Activated CD4-positive, alpha-beta memory T cell treated with anti-CD3 and anti-CD28 coated beads, Interleukin-2, amount 10 ng/mL, durations not matched to agents 7 days and 5 days (primary cell): Measurements from ENCODE around the gene SEH1L. TPM values are rescaled to one million over a fixed set of nuclear protein-coding genes. Genes with fewer than 3 reads are reported as not detected.

Source experiments
- CTCF ChIA-PET: fragments of 350-600 bp; sonication (Branson Sonifier 250); formaldehyde crosslinking; loops from one replicate; lab custom pipeline; 2021; ENCODE audit warnings: antibody characterized with exemption, inconsistent platforms; lab: Charles Lee
- POLR2A ChIA-PET: fragments of 350-600 bp; sonication (Branson Sonifier 250); formaldehyde crosslinking; loops from one replicate; lab custom pipeline; 2021; ENCODE audit warnings: antibody characterized with exemption; lab: Charles Lee
- DNase-seq: peaks from one replicate; pipeline ENCODE4 v3.0.0-alpha.2; 2020
- H3K27ac Mint-ChIP-seq: one replicate; pipeline ENCODE4 v1.8.0; 2021; ENCODE audit warnings: mild to moderate bottlenecking, mixed read lengths
- H3K27me3 Mint-ChIP-seq: one replicate; pipeline ENCODE4 v1.8.0; 2021; ENCODE audit warnings: mixed read lengths
- H3K36me3 Mint-ChIP-seq: one replicate; pipeline ENCODE4 v1.8.0; 2021; ENCODE audit warnings: low read depth, mixed read lengths
- H3K4me1 Mint-ChIP-seq: one replicate; pipeline ENCODE4 v1.8.0; 2021; ENCODE audit warnings: mixed read lengths
- H3K4me3 Mint-ChIP-seq: one replicate; pipeline ENCODE4 v1.8.0; 2021; ENCODE audit warnings: mild to moderate bottlenecking, mixed read lengths
- H3K9me3 Mint-ChIP-seq: one replicate; pipeline ENCODE4 v1.8.0; 2021; ENCODE audit warnings: mixed read lengths
- total RNA-seq, 2 experiments: library from RNA; stranded (reverse); gene quantifications; one replicate each; pipeline ENCODE4 v1.2.3, GENCODE V29; 2021

Gene SEH1L
- total RNA-seq, 2 experiments from 2014 or later = 36.3 to 41.6 TPM

DNA sequence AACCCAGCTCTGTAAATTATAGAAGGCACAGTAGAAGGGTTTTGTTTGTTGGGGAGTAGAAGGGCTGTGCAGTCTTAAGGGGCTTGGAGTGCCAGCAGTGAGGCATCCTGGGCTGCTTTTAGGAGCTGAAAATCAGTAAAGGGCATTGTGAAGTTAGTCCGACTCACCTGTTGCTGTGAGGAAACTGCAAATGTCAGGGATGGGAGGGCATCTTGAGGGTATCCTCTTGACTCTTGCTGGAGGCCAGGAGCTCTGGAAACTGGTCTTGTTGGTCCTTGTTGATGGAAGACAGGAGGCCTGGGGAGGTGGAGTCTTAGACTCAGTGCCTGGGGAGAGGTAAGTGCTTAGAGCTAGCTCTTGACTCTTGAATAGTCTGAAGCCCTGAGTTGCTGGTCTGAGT lies 57.5 kb downstream of the SEH1L start:
- H3K27ac Mint-ChIP-seq = no peak overlapping the region
- H3K4me1 Mint-ChIP-seq = peaks cover 16% of the 10 kb centered on the region
- H3K4me3 Mint-ChIP-seq = no peak overlapping the region
- ChIA-PET POLR2A (interaction anchor here (0.9 to 2.6 kb wide), 2 partner anchors 14 to 16 kb away, joined by 3 to 14 read pairs; partner anchors contain the start of gene CEP192), CTCF (interaction anchor here (1.4 kb wide), 1 partner anchor 278 kb away, joined by 3 read pairs; no protein-coding TSS in a partner anchor)
- H3K36me3 Mint-ChIP-seq = peaks cover 23% of the 10 kb centered on the region
- no peaks in the 10 kb centered on the region for H3K9me3 Mint-ChIP-seq
- no peaks in the 10 kb centered on the region for H3K27me3 Mint-ChIP-seq
- DNase-seq = no peak

GRCh38 chr18:13006531-13007247 lies 58.9 kb downstream of the SEH1L start:
- Mint-ChIP-seq H3K9me3 (no peaks in the 10 kb centered on the region), H3K4me3 (no peak overlapping the region), H3K36me3 (peaks cover 21% of the 10 kb centered on the region), H3K27ac (no peak overlapping the region), H3K4me1 (peaks cover 9% of the 10 kb centered on the region), H3K27me3 (no peaks in the 10 kb centered on the region)
- ChIA-PET POLR2A (no interaction called here), CTCF (interaction anchor here (1.3 kb wide), 1 partner anchor 11 kb away, joined by 3 read pairs; no protein-coding TSS in a partner anchor)
- DNase-seq = no peak

DNA sequence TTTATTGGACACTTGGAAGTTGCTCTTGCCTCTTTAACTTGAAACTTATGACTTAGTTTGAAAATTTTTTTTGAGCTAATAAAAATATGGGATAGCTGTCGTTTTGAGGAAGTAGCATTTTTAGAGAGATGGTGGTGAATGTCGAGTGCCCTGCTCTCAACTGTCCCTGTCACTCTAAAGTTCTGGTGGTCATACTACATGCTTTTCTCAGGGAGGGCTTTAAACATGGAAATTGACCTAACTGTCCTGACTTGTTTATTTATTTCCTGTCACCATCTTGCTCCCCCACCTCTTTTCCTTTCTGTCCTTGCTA lies 59.4 kb downstream of the SEH1L start:
- Mint-ChIP-seq H3K4me3 (no peak overlapping the region), H3K27me3 (no peaks in the 10 kb centered on the region), H3K36me3 (peaks cover 24% of the 10 kb centered on the region), H3K9me3 (no peaks in the 10 kb centered on the region), H3K4me1 (peaks cover 9% of the 10 kb centered on the region), H3K27ac (no peak overlapping the region)
- CTCF ChIA-PET = interaction anchor here (1.3 kb wide), 1 partner anchor 11 kb away, joined by 3 read pairs; no protein-coding TSS in a partner anchor
- DNase-seq = no peak
- POLR2A ChIA-PET = no interaction called here

DNA sequence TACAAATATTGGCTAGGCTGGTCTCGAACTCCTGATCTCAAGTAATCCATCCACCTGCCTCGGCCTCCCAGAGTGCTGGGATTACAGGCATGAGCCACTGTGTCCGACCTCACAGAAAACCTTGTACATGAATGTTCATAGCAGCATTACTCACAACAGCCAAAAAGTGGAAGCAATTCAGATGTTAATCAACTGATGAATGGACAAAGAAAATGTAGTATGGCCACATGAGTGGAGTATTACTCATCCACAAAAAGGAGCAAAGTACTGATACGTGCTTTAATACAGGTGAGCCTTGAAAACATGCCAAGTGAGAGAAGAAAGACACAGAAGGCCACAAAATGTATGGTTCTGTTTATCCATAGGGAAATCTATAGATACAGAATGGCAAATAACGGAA lies 63.9 kb downstream of the SEH1L start:
- H3K9me3 Mint-ChIP-seq = no peaks in the 10 kb centered on the region
- peaks cover 7% of the 10 kb centered on the region for H3K4me1 Mint-ChIP-seq
- no peak overlapping the region for H3K4me3 Mint-ChIP-seq
- no peak overlapping the region for H3K27ac Mint-ChIP-seq
- no peak for DNase-seq
- peaks cover 67% of the 10 kb centered on the region for H3K36me3 Mint-ChIP-seq
- H3K27me3 Mint-ChIP-seq = no peaks in the 10 kb centered on the region
- POLR2A ChIA-PET = no interaction called here
- CTCF ChIA-PET = interaction anchor here (0.6 kb wide), 1 partner anchor 23 kb away, joined by 3 read pairs; no protein-coding TSS in a partner anchor

- POLR2A ChIA-PET = interaction anchor here (0.6 to 2.3 kb wide), 4 partner anchors 13 to 66 kb away, joined by 3 to 6 read pairs (median 3); partner anchors contain the start of gene CEP192
- CTCF ChIA-PET = interaction anchor here (0.6 to 1.7 kb wide), 2 partner anchors 24 to 334 kb away, joined by 4 to 5 read pairs; partner anchors contain the start of gene CEP192
These were observed 66.4 kb downstream of the SEH1L start for GRCh38 chr18:13014232-13014631.

GRCh38 chr18:13014818-13015217 lies 67.0 kb downstream of the SEH1L start:
- ChIA-PET POLR2A (interaction anchor here (0.6 to 2.3 kb wide), 3 partner anchors 21 to 67 kb away, joined by 3 to 6 read pairs (median 3); partner anchors contain the start of gene CEP192), CTCF (interaction anchor here (0.6 kb wide), 1 partner anchor 335 kb away, joined by 4 read pairs; no protein-coding TSS in a partner anchor)
- no peak for DNase-seq
- Mint-ChIP-seq H3K36me3 (peaks cover 74% of the 10 kb centered on the region), H3K27ac (no peak overlapping the region), H3K4me3 (no peak overlapping the region), H3K9me3 (no peaks in the 10 kb centered on the region), H3K4me1 (peaks cover 22% of the 10 kb centered on the region), H3K27me3 (no peaks in the 10 kb centered on the region)

More at GRCh38 chr18:13014232-13014631, 66.4 kb downstream of the SEH1L start:
- Mint-ChIP-seq H3K36me3 (peaks cover 75% of the 10 kb centered on the region), H3K4me3 (no peak overlapping the region), H3K4me1 (peaks cover 20% of the 10 kb centered on the region), H3K27ac (no peak overlapping the region), H3K9me3 (no peaks in the 10 kb centered on the region), H3K27me3 (no peaks in the 10 kb centered on the region)
- DNase-seq = no peak

DNA sequence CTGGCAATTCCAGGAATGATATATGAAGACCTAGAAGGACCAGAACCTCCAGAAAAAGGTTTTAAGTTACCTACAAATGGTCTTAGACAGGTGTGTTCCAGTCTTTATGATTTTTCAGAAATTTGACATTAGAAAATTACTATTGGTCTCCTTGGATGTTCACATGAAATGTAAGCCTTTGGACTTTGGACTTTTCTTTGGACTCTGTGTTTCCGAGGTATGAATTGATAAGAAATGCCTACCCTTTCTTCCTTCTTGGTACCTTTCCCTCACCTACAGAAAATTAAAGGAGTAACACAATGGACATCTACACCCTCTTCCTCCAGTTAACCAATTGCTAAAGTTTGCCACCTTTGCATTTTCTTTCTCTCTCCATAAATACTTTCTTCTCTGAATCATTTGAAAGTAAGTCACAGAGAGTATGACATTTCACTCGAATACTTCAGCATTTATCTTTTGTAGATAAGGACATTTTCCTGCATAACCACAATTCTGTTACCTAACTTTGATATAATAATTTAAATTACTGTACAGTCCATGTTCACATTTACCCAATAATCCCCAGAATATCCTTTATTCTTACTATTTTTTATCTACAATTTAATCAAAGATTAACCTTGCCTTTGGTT lies 69.5 kb downstream of the SEH1L start:
- Mint-ChIP-seq H3K9me3 (no peaks in the 10 kb centered on the region), H3K4me3 (no peak overlapping the region), H3K4me1 (peaks cover 43% of the 10 kb centered on the region), H3K36me3 (peaks cover 91% of the 10 kb centered on the region), H3K27me3 (no peaks in the 10 kb centered on the region), H3K27ac (no peak overlapping the region)
- CTCF ChIA-PET = interaction anchor here (1.2 kb wide), 1 partner anchor 10 kb away, joined by 3 read pairs; no protein-coding TSS in a partner anchor
- no peak for DNase-seq
- POLR2A ChIA-PET = interaction anchor here (1.0 to 2.0 kb wide), 2 partner anchors 8 to 57 kb away, joined by 3 to 5 read pairs; no protein-coding TSS in a partner anchor

DNA sequence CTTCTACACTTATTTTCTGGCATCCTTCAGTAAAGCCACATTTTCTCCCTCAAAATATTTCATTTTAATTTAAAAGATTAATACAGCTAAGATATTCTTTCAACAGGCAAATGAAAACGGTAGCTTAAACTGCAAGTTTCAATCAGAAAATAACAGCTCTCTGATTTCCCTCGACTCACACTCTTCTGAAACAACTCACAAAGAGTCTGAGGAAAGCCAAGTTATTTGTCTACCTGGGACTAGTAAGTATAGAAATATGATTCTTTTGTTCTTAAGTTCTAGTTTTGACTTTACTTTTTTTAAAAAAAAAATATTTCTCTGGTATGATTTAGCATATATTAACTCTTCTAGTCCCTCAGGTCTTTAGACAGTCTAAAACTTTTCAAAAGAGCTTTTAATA lies 70.6 kb downstream of the SEH1L start:
- Mint-ChIP-seq H3K36me3 (peaks cover 91% of the 10 kb centered on the region), H3K27ac (peak overlapping the region; percentile 22), H3K4me3 (no peak overlapping the region), H3K4me1 (peaks cover 45% of the 10 kb centered on the region), H3K9me3 (peaks cover 3% of the 10 kb centered on the region), H3K27me3 (no peaks in the 10 kb centered on the region)
- no peak for DNase-seq
- ChIA-PET POLR2A (interaction anchor here (1.0 to 2.0 kb wide), 3 partner anchors 9 to 56 kb away, joined by 3 to 11 read pairs (median 5); partner anchors contain the start of gene CEP192), CTCF (interaction anchor here (0.7 to 1.2 kb wide), 2 partner anchors 11 to 141 kb away, joined by 3 read pairs; no protein-coding TSS in a partner anchor)

GRCh38 chr18:13019301-13019700 lies 71.5 kb downstream of the SEH1L start:
- Mint-ChIP-seq H3K36me3 (peaks cover 92% of the 10 kb centered on the region), H3K27ac (peak overlapping the region; percentile 21), H3K4me1 (peaks cover 45% of the 10 kb centered on the region), H3K9me3 (peaks cover 3% of the 10 kb centered on the region), H3K27me3 (no peaks in the 10 kb centered on the region), H3K4me3 (no peak overlapping the region)
- no peak for DNase-seq
- CTCF ChIA-PET = interaction anchor here (1.6 kb wide), 1 partner anchor 18 kb away, joined by 4 read pairs; no protein-coding TSS in a partner anchor
- POLR2A ChIA-PET = interaction anchor here (0.7 to 2.0 kb wide), 3 partner anchors 10 to 369 kb away, joined by 3 to 5 read pairs (median 4); partner anchors contain the start of gene CEP192

- Mint-ChIP-seq H3K4me1 (peaks cover 41% of the 10 kb centered on the region), H3K9me3 (peaks cover 3% of the 10 kb centered on the region), H3K36me3 (peaks cover 75% of the 10 kb centered on the region), H3K27ac (no peak overlapping the region), H3K27me3 (no peaks in the 10 kb centered on the region), H3K4me3 (no peak overlapping the region)
- ChIA-PET CTCF (interaction anchor here (0.7 kb wide), 1 partner anchor 16 kb away, joined by 3 read pairs; no protein-coding TSS in a partner anchor), POLR2A (interaction anchor here (1.0 kb wide), 1 partner anchor 32 kb away, joined by 3 read pairs; the partner anchor contains the start of gene CEP192)
- DNase-seq = no peak
These were observed 74.8 kb downstream of the SEH1L start for GRCh38 chr18:13022644-13023043.

- DNase-seq = no peak
- H3K27me3 Mint-ChIP-seq = no peaks in the 10 kb centered on the region
- CTCF ChIA-PET = no interaction called here
- no peak overlapping the region for H3K4me3 Mint-ChIP-seq
- H3K9me3 Mint-ChIP-seq = peaks cover 3% of the 10 kb centered on the region
- peaks cover 22% of the 10 kb centered on the region for H3K4me1 Mint-ChIP-seq
- no peak overlapping the region for H3K27ac Mint-ChIP-seq
- H3K36me3 Mint-ChIP-seq = peaks cover 69% of the 10 kb centered on the region
- POLR2A ChIA-PET = no interaction called here
These were observed 77.4 kb downstream of the SEH1L start for GRCh38 chr18:13025233-13025632.

- POLR2A ChIA-PET = no interaction called here
These were observed 78.9 kb downstream of the SEH1L start for GRCh38 chr18:13026583-13027270.

More at GRCh38 chr18:13026583-13027270, 78.9 kb downstream of the SEH1L start:
- Mint-ChIP-seq H3K27ac (no peak overlapping the region), H3K9me3 (peaks cover 3% of the 10 kb centered on the region), H3K4me3 (no peak overlapping the region), H3K36me3 (peaks cover 66% of the 10 kb centered on the region), H3K4me1 (peaks cover 20% of the 10 kb centered on the region), H3K27me3 (no peaks in the 10 kb centered on the region)
- CTCF ChIA-PET = interaction anchor here (1.9 kb wide), 1 partner anchor 14 kb away, joined by 4 read pairs; no protein-coding TSS in a partner anchor
- DNase-seq = no peak
